ENCODE data around the gene PTGER1. TPM values are rescaled to one million over a fixed set of nuclear protein-coding genes. Genes with fewer than 3 reads are reported as not detected.

PTGER1 gene
- total and polyA plus RNA-seq, 9 of the 15 experiments (the other 6 are each of a cell fraction or from before 2014, with no cell fraction given): 0.06 to 0.36 (median 0.31) TPM; not detected in 5

DNA sequence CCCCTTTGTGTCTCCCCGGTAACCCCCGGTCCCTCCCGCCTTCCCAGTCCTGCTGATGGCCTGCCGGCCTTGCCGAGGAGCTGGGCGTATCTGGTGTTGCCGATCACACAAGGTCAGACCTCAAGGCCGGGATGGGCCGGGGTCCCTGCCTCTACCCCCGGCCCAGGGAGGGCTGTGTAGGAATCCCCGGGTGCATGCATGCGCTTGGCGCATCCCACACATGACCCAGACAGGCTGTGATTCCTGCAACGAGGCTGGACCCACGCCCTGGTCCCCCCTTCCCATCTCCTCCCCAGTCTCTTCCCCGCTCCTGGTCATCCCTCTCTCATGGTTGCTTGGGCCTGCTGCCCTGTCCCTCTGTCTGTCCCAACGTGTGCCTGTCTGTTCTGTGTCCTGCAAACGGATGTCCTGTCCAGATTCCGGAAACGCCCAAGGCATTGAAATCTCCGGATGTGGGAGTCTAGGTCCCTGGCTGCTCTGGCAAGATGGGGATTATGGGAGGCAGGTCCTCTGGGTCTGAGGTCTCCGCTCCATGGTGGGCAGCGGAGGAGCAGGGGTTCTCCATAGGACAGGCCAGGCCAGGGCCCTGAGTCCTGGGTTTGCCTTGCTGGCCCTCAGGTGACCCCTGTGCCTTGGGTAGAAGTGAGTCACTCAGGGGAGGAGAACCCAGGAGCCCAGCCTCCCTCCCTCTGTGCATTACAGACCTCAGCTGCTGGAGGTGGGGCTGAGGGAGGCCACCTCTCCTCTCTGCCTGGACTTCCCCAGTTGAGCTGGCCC is 40.4 kb downstream of the PTGER1 start (continued):
- TF ChIP-seq ZNF174 (CRISPR knock-in tag; IDR thresholded peaks at IDR 0.05) (no peak), NR1H2 (CRISPR knock-in tag; IDR thresholded peaks at IDR 0.05) (no peak), CBFB (CRISPR knock-in tag; IDR thresholded peaks at IDR 0.05) (no peak), ESRRB (CRISPR knock-in tag; IDR thresholded peaks at IDR 0.05; ENCODE audit: borderline replicate concordance) (no peak), CTCF (IDR thresholded peaks at IDR 0.05 in 2 of 3, conservative IDR thresholded peaks at IDR 0.05 in 1 of 3; ENCODE audit: insufficient read depth in 2 of 3, low read depth in 1 of 3, low read length in 3 of 3) (no peak), IRF2 (CRISPR knock-in tag; IDR thresholded peaks at IDR 0.05) (no peak), JUNB (CRISPR knock-in tag; conservative IDR thresholded peaks at IDR 0.05) (no peak), BCLAF1 (IDR thresholded peaks at IDR 0.05; ENCODE audit: borderline replicate concordance in 1 of 2, control insufficient read depth in 1 of 2, low read depth in 2 of 2, low read length in 1 of 2) (no peak), FOXJ3 (CRISPR knock-in tag; IDR thresholded peaks at IDR 0.05) (no peak), ZNF407 (IDR thresholded peaks at IDR 0.05; ENCODE audit: low read depth) (no peak), LCOR (CRISPR knock-in tag; IDR thresholded peaks at IDR 0.05) (no peak), HDAC8 (tag; IDR thresholded peaks at IDR 0.05) (no peak), ZNF75A (CRISPR knock-in tag; IDR thresholded peaks at IDR 0.05) (no peak), SRSF7 (optimal IDR thresholded peaks at IDR 0.05; ENCODE audit: low read depth, low read length) (no peak)
